Heart right ventricle (tissue), 16 donors: ENCODE measurements around the gene ADARB1. TPM values are rescaled to one million over a fixed set of nuclear protein-coding genes. Genes with fewer than 3 reads are reported as not detected.

Experiments
- ATAC-seq, 8 donors: fragments of 200-7000 bp; cut with Tn5 transposase; one replicate each; pipeline ENCODE4 v1.9.1; 2020; ENCODE audit warnings: mild to moderate bottlenecking in 8 of 8, moderate library complexity in 8 of 8, moderate number of reproducible peaks in 1 of 8
- DNase-seq, 2 donors: peaks; one replicate each; pipeline ENCODE4 v3.0.0-alpha.2; 2020
- H3K27ac ChIP-seq, 10 donors: fragments of 200-600 bp; sonication (generic) in 2 of 10; one replicate each; pipeline versions ENCODE4 v1.5.0 to v1.8.0; 2020 to 2022; ENCODE audit warnings: mild to moderate bottlenecking in 3 of 10
- H3K27me3 ChIP-seq, 7 donors: fragments of 200-600 bp; one replicate each; pipeline ENCODE4 v1.8.0; 2021 to 2022; ENCODE audit warnings: mild to moderate bottlenecking in 2 of 7
- H3K36me3 ChIP-seq, 9 donors: fragments of 200-600 bp; sonication (generic) in 1 of 9; one replicate each; pipeline versions ENCODE4 v1.5.0 to v1.8.0; 2020 to 2022; ENCODE audit warnings: mild to moderate bottlenecking in 2 of 9
- H3K4me1 ChIP-seq, 9 donors: fragments of 200-600 bp; sonication (generic) in 1 of 9; one replicate each; pipeline versions ENCODE4 v1.5.0 to v1.8.0; 2020 to 2022; ENCODE audit warnings: mild to moderate bottlenecking in 4 of 9
- H3K4me3 ChIP-seq, 10 donors: fragments of 200-600 bp; sonication (generic) in 2 of 10; one replicate each; pipeline versions ENCODE4 v1.5.0 to v1.8.0; 2020 to 2022; ENCODE audit warnings: mild to moderate bottlenecking in 7 of 10, moderate library complexity in 2 of 10
- H3K9me3 ChIP-seq, 11 donors: fragments of 200-600 bp in 10 of 11; sonication (generic) in 2 of 11; one replicate each; pipeline versions ENCODE4 v1.5.0 to v1.8.0; 2013 to 2022; ENCODE audit warnings: mild to moderate bottlenecking in 2 of 11, control low read depth in 1 of 11, moderate library complexity in 1 of 11
- CTCF ChIP-seq, 9 donors: fragments of 200-600 bp; sonication (generic) in 2 of 9; IDR thresholded peaks; one replicate each; pipeline versions ENCODE4 v1.5.0 to v1.8.0; 2021 to 2022; ENCODE audit warnings: antibody characterized with exemption in 9 of 9, mild to moderate bottlenecking in 5 of 9, moderate library complexity in 1 of 9
- WGBS, 2 donors: extraction: QIAGEN DNeasy Blood & Tissue Kit; methylation state at CpG; one replicate each; pipeline ENCODE4 v1.1.7; 2013; ENCODE audit warnings: inconsistent platforms in 1 of 2; 5-methylcytosine and 5-hydroxymethylcytosine counted together
- intact Hi-C, 10 donors: fragments of 100-400 bp; cut with DNase I; formaldehyde crosslinking; loops; one replicate each; pipeline versions ENCODE4 v1.11.1 to v1.14.2; 2022
- polyA plus RNA-seq, 2 donors: library from polyadenylated mRNA; stranded (reverse); fragments of 200-250 nt; gene quantifications; one replicate each; pipeline ENCODE4 v1.2.3, GENCODE V29; 2013
- total RNA-seq, 10 donors: library from RNA; stranded (reverse); fragmentation: NEBNext Ultra II Directional in 3 of 10; extraction: Animal tissue kit (Norgen Biotek cat#: 25700) in 3 of 10; gene quantifications; one replicate each; pipeline versions ENCODE4 v1.2.1 to v1.2.4, GENCODE V29; 2021 to 2023
- donor health status: Arrhythmogenic right ventricular cardiomyopathy.
- donor health status: ischemic (EF 13 %, LVEDD 7.1; RV severe dilation, severe dysfunction).
- donor health status: healthy with polysubstance abuse.
- donor health status: DM: no; HTN: yes; CAD: no.
- donor health status: DM: no; HTN: no; CAD: no.
- donor health status: ischemic (EF 25% LVEDD 6.9; RV normal size, moderate dysfunction).
- donor health status: ischemic (EF 25% LVEDD 5.7; RV mildly dilated, moderate dysfunction).
- donor health status: healthy.
- donor health status: DM: yes; HTN: yes; CAD: no.
- donor health status: Ischemic cardiomyopathy.
- donor health status: ischemic (EF 35%, LVEDD 5.7; RV mildly dilated, moderate dysfunction).
- donor health status: nonischemic (EF 11% LVEDD 7.7; RV severe dilation, severe dysfunction).
- donor health status: DM: yes; HTN: yes; CAD: no.
- donor health status: PGD.
- donor health status: ischemic (EF 29% LVEDD 5.4; RV normal size, mild dysfunction).
- donor health status: nonischemic (EF 23%, LVEDD 6.1; RV moderate dilation, normal function).

Gene ADARB1
- total and polyA plus RNA-seq, 12 donors = 7.4 to 21.2 (median 13.5) TPM

GRCh38 chr21:45040157-45040711 is 34.1 kb upstream of the ADARB1 start:
- Histone ChIP-seq H3K9me3 (peaks cover 0 to 22% (median 14%) of the 10 kb centered on the region in 11 donors), H3K27ac (peak overlapping the region in 1 of 10 donors; percentile 83), H3K27me3 (no peaks in the 10 kb centered on the region), H3K4me3 (no peak overlapping the region), H3K4me1 (peaks cover 0 to 31% (median 6%) of the 10 kb centered on the region in 9 donors), H3K36me3 (no peaks in the 10 kb centered on the region)
- DNase-seq (no peak), ATAC-seq (peak in 3 of 8 donors; percentile 9 to 33 (median 17))
- TF ChIP-seq CTCF (IDR thresholded peaks at IDR 0.05) = no peak
- intact Hi-C loops = no loop called here
- WGBS, 2 donors = 89 to 97% methylated on average over 9 of the region's 9 CpGs

- Histone ChIP-seq H3K27ac (peak overlapping the region in 3 of 10 donors; percentile 13 to 83 (median 27)), H3K9me3 (peaks cover 0 to 23% (median 14%) of the 10 kb centered on the region in 11 donors), H3K36me3 (no peaks in the 10 kb centered on the region), H3K4me3 (no peak overlapping the region), H3K4me1 (peaks cover 0 to 31% (median 6%) of the 10 kb centered on the region in 9 donors), H3K27me3 (no peaks in the 10 kb centered on the region)
- intact Hi-C loops = no loop called here
- no peak for DNase-seq
- no peak for TF ChIP-seq CTCF (IDR thresholded peaks at IDR 0.05)
- ATAC-seq = no peak
- WGBS, 2 donors = 91 to 93% methylated on average over 15 of the region's 15 CpGs
Measured at GRCh38 chr21:45040739-45041138, 33.6 kb upstream of the ADARB1 start.

GRCh38 chr21:45041351-45041805 is 33.0 kb upstream of the ADARB1 start:
- 50 to 66% methylated on average over 16 of the region's 16 CpGs for WGBS, 2 donors
- no peaks in the 10 kb centered on the region for H3K27me3 ChIP-seq
- peak; percentile 41 to 93 (median 68) for ATAC-seq
- no peaks in the 10 kb centered on the region for H3K36me3 ChIP-seq
- peak in 1 of 2 donors; percentile 69 for DNase-seq
- H3K4me1 ChIP-seq = peaks cover 0 to 31% (median 6%) of the 10 kb centered on the region in 9 donors
- H3K4me3 ChIP-seq = no peak overlapping the region
- H3K9me3 ChIP-seq = peaks cover 0 to 22% (median 8%) of the 10 kb centered on the region in 11 donors
- TF ChIP-seq CTCF (IDR thresholded peaks at IDR 0.05) = no peak
- peak overlapping the region in 2 of 10 donors; percentile 27 to 83 for H3K27ac ChIP-seq
- intact Hi-C loops = no loop called here

- Histone ChIP-seq H3K9me3 (peaks cover 0 to 22% (median 3%) of the 10 kb centered on the region in 11 donors), H3K36me3 (no peaks in the 10 kb centered on the region), H3K27me3 (no peaks in the 10 kb centered on the region), H3K4me3 (no peak overlapping the region), H3K4me1 (peaks cover 0 to 31% (median 6%) of the 10 kb centered on the region in 9 donors), H3K27ac (no peak overlapping the region)
- DNase-seq (no peak), ATAC-seq (no peak)
- WGBS, 2 donors = 86 to 92% methylated on average over 7 of the region's 7 CpGs
- TF ChIP-seq CTCF (IDR thresholded peaks at IDR 0.05) = no peak
- intact Hi-C loops = no loop called here
Measured at GRCh38 chr21:45041984-45042663, 32.3 kb upstream of the ADARB1 start.
